ENCODE measurements around the gene RPS6KA4. TPM values are rescaled to one million over a fixed set of nuclear protein-coding genes. Genes with fewer than 3 reads are reported as not detected.
A peak's percentile ranks its signal among the peaks of the same experiment; 100 is the strongest.

The RPS6KA4 gene
- polyA plus RNA-seq, 4 donors = 27.5 to 33.4 (median 29.3) TPM

GRCh38 chr11:64406221-64406946 lies 47.4 kb downstream of the RPS6KA4 start:
- WGBS, 3 donors = 39 to 48% (median 39%) methylated on average over 10 of the region's 10 CpGs
- H3K27ac ChIP-seq (ENCODE audit: low read depth in 1 of 3, low read length in 2 of 3) = peak overlapping the region in 1 of 3 donors; percentile 4
- FAIRE-seq = no peak

GRCh38 chr11:64407221-64407620 lies 48.3 kb downstream of the RPS6KA4 start:
- FAIRE-seq = no peak
- WGBS, 3 donors = 80 to 88% (median 87%) methylated on average over 11 of the region's 11 CpGs
- Histone ChIP-seq H3K9me3 (ENCODE audit: control insufficient read depth in 2 of 2, insufficient read depth in 1 of 2, low read depth in 1 of 2, low read length in 1 of 2) (peaks cover 0 to 6% of the 10 kb centered on the region in 2 donors), H3K27ac (ENCODE audit: low read depth in 1 of 3, low read length in 2 of 3) (no peak overlapping the region), H3K4me3 (ENCODE audit: low read depth in 1 of 3, low read length in 3 of 3) (no peak overlapping the region), H3K4me1 (ENCODE audit: control insufficient read depth in 3 of 3, insufficient read depth in 2 of 3, low read depth in 1 of 3, low read length in 2 of 3) (peaks cover 0 to 12% (median 0%) of the 10 kb centered on the region in 3 donors), H3K36me3 (ENCODE audit: control insufficient read depth in 3 of 3, insufficient read depth in 2 of 3, low read depth in 1 of 3, low read length in 3 of 3) (no peaks in the 10 kb centered on the region), H3K27me3 (ENCODE audit: control insufficient read depth in 3 of 3, insufficient read depth in 3 of 3, low read length in 3 of 3) (peaks cover 0 to 9% (median 2%) of the 10 kb centered on the region in 3 donors)
- DNase-seq = no peak

More at GRCh38 chr11:64406221-64406946, 47.4 kb downstream of the RPS6KA4 start:
- Histone ChIP-seq H3K4me3 (ENCODE audit: low read depth in 1 of 3, low read length in 3 of 3) (no peak overlapping the region), H3K4me1 (ENCODE audit: control insufficient read depth in 3 of 3, insufficient read depth in 2 of 3, low read depth in 1 of 3, low read length in 2 of 3) (peaks cover 0 to 12% (median 0%) of the 10 kb centered on the region in 3 donors), H3K36me3 (ENCODE audit: control insufficient read depth in 3 of 3, insufficient read depth in 2 of 3, low read depth in 1 of 3, low read length in 3 of 3) (no peaks in the 10 kb centered on the region), H3K27me3 (ENCODE audit: control insufficient read depth in 3 of 3, insufficient read depth in 3 of 3, low read length in 3 of 3) (peaks cover 0 to 9% (median 2%) of the 10 kb centered on the region in 3 donors), H3K9me3 (ENCODE audit: control insufficient read depth in 2 of 2, insufficient read depth in 1 of 2, low read depth in 1 of 2, low read length in 1 of 2) (peaks cover 0 to 6% of the 10 kb centered on the region in 2 donors)
- DNase-seq = peak in 1 of 2 donors; percentile 65

- no peaks in the 10 kb centered on the region for H3K36me3 ChIP-seq (ENCODE audit: control insufficient read depth in 3 of 3, insufficient read depth in 2 of 3, low read depth in 1 of 3, low read length in 3 of 3)
- peaks cover 0 to 6% of the 10 kb centered on the region in 2 donors for H3K9me3 ChIP-seq (ENCODE audit: control insufficient read depth in 2 of 2, insufficient read depth in 1 of 2, low read depth in 1 of 2, low read length in 1 of 2)
- 96 to 100% (median 98%) methylated on average over 2 of the region's 2 CpGs for WGBS, 3 donors
- peaks cover 0 to 12% (median 0%) of the 10 kb centered on the region in 3 donors for H3K4me1 ChIP-seq (ENCODE audit: control insufficient read depth in 3 of 3, insufficient read depth in 2 of 3, low read depth in 1 of 3, low read length in 2 of 3)
- DNase-seq = no peak
- no peak for FAIRE-seq
- no peak overlapping the region for H3K4me3 ChIP-seq (ENCODE audit: low read depth in 1 of 3, low read length in 3 of 3)
- H3K27ac ChIP-seq (ENCODE audit: low read depth in 1 of 3, low read length in 2 of 3) = no peak overlapping the region
- peaks cover 0 to 9% (median 2%) of the 10 kb centered on the region in 3 donors for H3K27me3 ChIP-seq (ENCODE audit: control insufficient read depth in 3 of 3, insufficient read depth in 3 of 3, low read length in 3 of 3)
Observed at GRCh38 chr11:64407630-64408029, 48.7 kb downstream of the RPS6KA4 start.

- Histone ChIP-seq H3K4me3 (ENCODE audit: low read depth in 1 of 3, low read length in 3 of 3) (no peak overlapping the region), H3K27me3 (ENCODE audit: control insufficient read depth in 3 of 3, insufficient read depth in 3 of 3, low read length in 3 of 3) (peaks cover 0 to 8% (median 0%) of the 10 kb centered on the region in 3 donors), H3K27ac (ENCODE audit: low read depth in 1 of 3, low read length in 2 of 3) (no peak overlapping the region), H3K9me3 (ENCODE audit: control insufficient read depth in 2 of 2, insufficient read depth in 1 of 2, low read depth in 1 of 2, low read length in 1 of 2) (peaks cover 0 to 2% of the 10 kb centered on the region in 2 donors), H3K36me3 (ENCODE audit: control insufficient read depth in 3 of 3, insufficient read depth in 2 of 3, low read depth in 1 of 3, low read length in 3 of 3) (no peaks in the 10 kb centered on the region), H3K4me1 (ENCODE audit: control insufficient read depth in 3 of 3, insufficient read depth in 2 of 3, low read depth in 1 of 3, low read length in 2 of 3) (peaks cover 0 to 12% (median 0%) of the 10 kb centered on the region in 3 donors)
- FAIRE-seq (no peak), DNase-seq (no peak)
- WGBS, 3 donors = 79 to 90% (median 84%) methylated on average over 14 to 20 of the region's 20 CpGs
Observed at GRCh38 chr11:64409278-64409677, 50.3 kb downstream of the RPS6KA4 start.

- FAIRE-seq (no peak), DNase-seq (peak in 1 of 2 donors; percentile 19)
- H3K9me3 ChIP-seq (ENCODE audit: control insufficient read depth in 2 of 2, insufficient read depth in 1 of 2, low read depth in 1 of 2, low read length in 1 of 2) = no peaks in the 10 kb centered on the region
- WGBS, 3 donors = 51 to 61% (median 60%) methylated on average over 15 to 16 of the region's 16 CpGs
- H3K36me3 ChIP-seq (ENCODE audit: control insufficient read depth in 3 of 3, insufficient read depth in 2 of 3, low read depth in 1 of 3, low read length in 3 of 3) = no peaks in the 10 kb centered on the region
- H3K27ac ChIP-seq (ENCODE audit: low read depth in 1 of 3, low read length in 2 of 3) = no peak overlapping the region
- H3K4me1 ChIP-seq (ENCODE audit: control insufficient read depth in 3 of 3, insufficient read depth in 2 of 3, low read depth in 1 of 3, low read length in 2 of 3) = peaks cover 0 to 12% (median 0%) of the 10 kb centered on the region in 3 donors
- H3K27me3 ChIP-seq (ENCODE audit: control insufficient read depth in 3 of 3, insufficient read depth in 3 of 3, low read length in 3 of 3) = peaks cover 0 to 5% (median 0%) of the 10 kb centered on the region in 3 donors
- H3K4me3 ChIP-seq (ENCODE audit: low read depth in 1 of 3, low read length in 3 of 3) = no peak overlapping the region
Observed at GRCh38 chr11:64409707-64410403, 50.9 kb downstream of the RPS6KA4 start.

- H3K4me3 ChIP-seq (ENCODE audit: low read depth in 1 of 3, low read length in 3 of 3) = no peak overlapping the region
- H3K27me3 ChIP-seq (ENCODE audit: control insufficient read depth in 3 of 3, insufficient read depth in 3 of 3, low read length in 3 of 3) = peaks cover 0 to 5% (median 0%) of the 10 kb centered on the region in 3 donors
- WGBS, 3 donors = 78 to 82% (median 80%) methylated on average over 6 to 7 of the region's 7 CpGs
- peaks cover 0 to 12% (median 0%) of the 10 kb centered on the region in 3 donors for H3K4me1 ChIP-seq (ENCODE audit: control insufficient read depth in 3 of 3, insufficient read depth in 2 of 3, low read depth in 1 of 3, low read length in 2 of 3)
- no peaks in the 10 kb centered on the region for H3K36me3 ChIP-seq (ENCODE audit: control insufficient read depth in 3 of 3, insufficient read depth in 2 of 3, low read depth in 1 of 3, low read length in 3 of 3)
- DNase-seq (no peak), FAIRE-seq (no peak)
- H3K27ac ChIP-seq (ENCODE audit: low read depth in 1 of 3, low read length in 2 of 3) = no peak overlapping the region
- H3K9me3 ChIP-seq (ENCODE audit: control insufficient read depth in 2 of 2, insufficient read depth in 1 of 2, low read depth in 1 of 2, low read length in 1 of 2) = no peaks in the 10 kb centered on the region
Observed at GRCh38 chr11:64410404-64410734, 51.4 kb downstream of the RPS6KA4 start.

GRCh38 chr11:64413417-64413816 lies 54.5 kb downstream of the RPS6KA4 start:
- Histone ChIP-seq H3K4me1 (ENCODE audit: control insufficient read depth in 3 of 3, insufficient read depth in 2 of 3, low read depth in 1 of 3, low read length in 2 of 3) (no peaks in the 10 kb centered on the region), H3K27me3 (ENCODE audit: control insufficient read depth in 3 of 3, insufficient read depth in 3 of 3, low read length in 3 of 3) (peaks cover 0 to 3% (median 0%) of the 10 kb centered on the region in 3 donors), H3K9me3 (ENCODE audit: control insufficient read depth in 2 of 2, insufficient read depth in 1 of 2, low read depth in 1 of 2, low read length in 1 of 2) (no peaks in the 10 kb centered on the region), H3K4me3 (ENCODE audit: low read depth in 1 of 3, low read length in 3 of 3) (no peak overlapping the region), H3K36me3 (ENCODE audit: control insufficient read depth in 3 of 3, insufficient read depth in 2 of 3, low read depth in 1 of 3, low read length in 3 of 3) (no peaks in the 10 kb centered on the region), H3K27ac (ENCODE audit: low read depth in 1 of 3, low read length in 2 of 3) (no peak overlapping the region)
- 72 to 83% (median 72%) methylated on average over 3 of the region's 3 CpGs for WGBS, 3 donors
- FAIRE-seq (no peak), DNase-seq (no peak)

GRCh38 chr11:64415286-64415685 lies 56.3 kb downstream of the RPS6KA4 start:
- peaks cover 0 to 1% of the 10 kb centered on the region in 2 donors for H3K9me3 ChIP-seq (ENCODE audit: control insufficient read depth in 2 of 2, insufficient read depth in 1 of 2, low read depth in 1 of 2, low read length in 1 of 2)
- peaks cover 0 to 3% (median 0%) of the 10 kb centered on the region in 3 donors for H3K27me3 ChIP-seq (ENCODE audit: control insufficient read depth in 3 of 3, insufficient read depth in 3 of 3, low read length in 3 of 3)
- FAIRE-seq (no peak), DNase-seq (no peak)
- no peaks in the 10 kb centered on the region for H3K4me1 ChIP-seq (ENCODE audit: control insufficient read depth in 3 of 3, insufficient read depth in 2 of 3, low read depth in 1 of 3, low read length in 2 of 3)
- H3K4me3 ChIP-seq (ENCODE audit: low read depth in 1 of 3, low read length in 3 of 3) = no peak overlapping the region
- H3K36me3 ChIP-seq (ENCODE audit: control insufficient read depth in 3 of 3, insufficient read depth in 2 of 3, low read depth in 1 of 3, low read length in 3 of 3) = no peaks in the 10 kb centered on the region
- 57 to 66% (median 66%) methylated on average over 10 of the region's 10 CpGs for WGBS, 3 donors
- H3K27ac ChIP-seq (ENCODE audit: low read depth in 1 of 3, low read length in 2 of 3) = no peak overlapping the region

Measured in small intestine (tissue), 7 donors.